ENCODE measurements around the gene RASD1.
"Not testable (repeated sequence)": the region's sequence is repeated elsewhere in the genome, so short reads cannot be mapped to it uniquely, and the experiment has no call there.

The RASD1 gene

DNA sequence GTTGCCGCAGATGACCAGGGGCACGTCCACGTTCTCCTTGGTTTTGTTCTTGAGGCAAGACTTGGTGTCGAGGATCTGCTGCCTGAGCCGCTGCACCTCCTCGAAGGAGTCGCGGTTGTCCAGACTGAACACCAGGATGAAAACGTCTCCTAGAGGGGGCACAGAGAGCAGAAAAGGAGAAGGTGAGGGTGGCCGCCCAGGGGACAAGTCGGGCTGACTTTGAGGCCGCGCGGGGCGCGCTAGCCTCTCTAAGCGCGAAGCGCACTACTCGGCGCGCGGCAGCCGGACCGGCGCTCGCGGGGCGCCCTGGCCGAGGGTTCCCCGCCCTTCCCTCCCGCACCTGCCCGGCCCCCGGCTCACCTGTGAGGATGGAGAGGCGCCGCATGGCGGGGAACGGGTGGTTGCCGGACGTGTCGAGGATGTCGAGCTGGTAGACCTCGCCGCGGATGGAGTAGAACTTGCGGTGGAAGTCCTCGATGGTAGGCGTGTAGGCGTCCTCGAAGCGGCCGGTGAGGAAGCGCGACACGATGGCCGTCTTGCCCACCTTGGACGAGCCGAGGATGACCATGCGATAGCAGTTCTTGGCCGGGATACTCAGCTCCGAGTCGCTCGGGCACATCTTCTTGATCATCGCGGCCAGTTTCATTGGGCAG lies 533 bp downstream of the RASD1 start:
- no peak for DNase-seq

- no peak for DNase-seq
These were observed 1.2 kb downstream of the RASD1 start for GRCh38 chr17:17494870-17495535.

- no peak for DNase-seq
These were observed 1.7 kb downstream of the RASD1 start for GRCh38 chr17:17494499-17494869.

DNA sequence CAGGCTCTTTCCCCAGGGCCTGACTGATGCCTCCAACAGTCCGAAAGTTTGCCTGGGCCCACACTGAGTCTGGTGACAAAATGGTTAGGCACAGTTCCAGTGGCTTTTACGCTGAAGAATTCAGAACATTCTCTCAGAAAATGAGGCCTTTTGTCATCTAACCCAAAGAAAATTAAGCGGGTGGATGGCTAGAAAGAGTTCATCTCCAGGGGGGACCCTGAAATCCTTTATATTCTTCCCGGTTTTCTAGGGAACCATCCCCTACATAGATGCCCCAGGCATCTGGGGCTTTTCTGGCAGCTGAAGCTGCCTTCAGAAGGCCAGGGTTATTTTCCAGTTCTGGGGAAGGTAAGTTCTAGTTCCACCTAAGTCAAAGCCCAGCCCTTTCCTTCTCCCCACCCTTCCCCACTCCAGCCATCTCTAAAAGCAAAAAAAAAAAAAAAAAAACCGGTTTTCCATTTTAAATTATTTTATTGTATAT lies 2.2 kb downstream of the RASD1 start:
- DNase-seq: no peak

DNA sequence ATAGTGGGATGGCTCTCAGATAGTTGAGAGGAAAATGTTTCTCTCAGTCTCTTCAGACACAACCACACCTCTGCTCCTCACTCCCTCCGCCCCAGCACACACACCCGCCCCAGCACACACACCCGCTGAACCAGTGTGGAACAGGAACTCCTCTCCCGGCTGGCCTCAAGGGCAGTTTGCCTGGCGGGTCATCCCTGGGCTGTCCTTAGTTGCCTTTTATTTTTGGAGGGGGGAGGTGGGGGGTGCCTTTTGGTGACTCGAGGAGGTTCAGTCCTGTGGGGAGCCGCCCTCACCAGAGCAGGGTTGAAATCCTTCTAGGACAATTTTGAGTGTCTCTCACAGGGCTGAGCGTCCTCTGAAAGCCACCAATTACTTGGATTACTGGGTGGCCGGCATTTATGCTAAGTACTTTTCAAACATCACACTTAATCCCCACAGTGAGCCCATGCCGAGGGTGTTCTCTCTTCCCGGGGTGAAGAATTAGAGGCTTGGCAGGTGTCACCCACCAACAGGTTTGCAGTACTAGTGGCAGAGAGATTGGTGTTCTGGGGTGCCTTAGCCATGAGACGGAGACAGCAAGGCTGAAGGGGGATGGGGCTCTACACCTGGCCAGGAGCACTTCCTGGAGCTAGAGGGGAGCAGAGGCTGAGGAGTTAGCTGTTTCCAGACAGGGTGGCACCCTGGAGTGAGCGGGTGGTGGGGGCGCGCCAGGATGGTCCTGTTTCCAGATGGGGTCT lies 2.8 kb downstream of the RASD1 start:
- DNase-seq: no peak

- no peak for DNase-seq
These were observed 3.6 kb downstream of the RASD1 start for GRCh38 chr17:17492571-17492970.

DNA sequence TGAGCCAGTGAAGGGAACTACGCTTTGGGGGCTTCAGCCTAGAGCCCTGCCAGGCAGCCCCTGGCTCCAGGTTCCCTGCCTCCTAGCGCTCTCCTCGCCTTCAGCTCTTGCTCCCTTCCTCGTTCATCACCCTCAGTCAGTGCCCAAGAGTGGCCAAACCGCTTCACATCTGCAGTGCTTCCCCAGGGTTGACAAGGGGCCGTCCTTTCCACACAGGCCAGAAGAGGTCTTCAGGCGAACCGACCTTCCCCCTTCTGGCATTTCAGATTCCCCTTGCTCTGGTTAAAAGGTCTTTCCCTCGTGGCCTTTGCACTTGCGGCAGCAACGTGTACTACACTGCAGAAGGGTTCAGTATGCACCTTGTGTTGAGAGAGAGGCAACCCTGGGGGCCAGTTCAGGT lies 4.1 kb downstream of the RASD1 start:
- DNase-seq: no peak

DNA sequence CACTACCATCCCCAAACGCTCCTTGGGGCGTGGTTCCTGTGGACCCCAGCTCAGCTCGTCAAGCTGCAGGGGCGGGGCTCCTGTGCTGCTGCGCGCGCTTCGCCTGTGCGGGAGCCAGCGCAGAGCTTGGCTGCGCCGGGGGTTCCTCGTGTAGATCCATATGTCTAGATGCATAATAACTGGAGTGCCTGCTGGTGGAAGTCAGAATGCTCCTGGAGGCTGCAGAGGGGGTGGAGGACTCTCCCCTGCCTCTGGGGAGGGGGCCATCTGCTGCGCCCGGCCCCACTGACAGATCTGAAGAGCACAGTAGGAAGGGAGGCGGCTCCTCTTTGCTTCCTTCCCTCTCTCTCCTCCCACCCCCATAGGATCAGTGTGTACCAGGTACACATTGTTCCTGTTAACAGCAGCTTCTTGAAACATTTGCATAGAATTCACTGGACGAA lies 4.6 kb downstream of the RASD1 start:
- no peak for DNase-seq

- no peak for DNase-seq
These were observed 5.1 kb downstream of the RASD1 start for GRCh38 chr17:17491031-17491471.

GRCh38 chr17:17487998-17488397 lies 8.2 kb downstream of the RASD1 start:
- DNase-seq: no peak

DNA sequence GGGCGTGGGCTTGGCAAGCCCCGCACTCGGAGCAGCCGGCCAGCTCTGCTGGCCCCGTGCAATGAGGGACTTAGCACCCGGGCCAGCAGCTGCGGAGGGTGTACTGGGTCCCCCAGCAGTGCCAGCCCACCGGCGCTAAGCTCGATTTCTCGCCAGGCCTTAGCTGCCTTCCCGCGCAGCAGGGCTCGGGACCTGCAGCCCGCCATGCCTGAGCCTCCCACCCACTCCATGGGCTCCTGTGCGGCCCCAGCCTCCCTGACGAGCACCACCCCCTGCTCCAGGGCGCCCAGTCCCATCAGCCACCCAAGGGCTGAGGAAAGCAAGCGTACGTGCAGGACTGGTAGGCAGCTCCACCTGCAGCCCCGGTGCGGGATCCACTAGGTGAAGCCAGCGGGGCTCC lies 9.8 kb downstream of the RASD1 start:
- not testable (repeated sequence) for DNase-seq

- no peak for DNase-seq
These were observed 10.8 kb downstream of the RASD1 start for GRCh38 chr17:17485420-17485819.

DNA sequence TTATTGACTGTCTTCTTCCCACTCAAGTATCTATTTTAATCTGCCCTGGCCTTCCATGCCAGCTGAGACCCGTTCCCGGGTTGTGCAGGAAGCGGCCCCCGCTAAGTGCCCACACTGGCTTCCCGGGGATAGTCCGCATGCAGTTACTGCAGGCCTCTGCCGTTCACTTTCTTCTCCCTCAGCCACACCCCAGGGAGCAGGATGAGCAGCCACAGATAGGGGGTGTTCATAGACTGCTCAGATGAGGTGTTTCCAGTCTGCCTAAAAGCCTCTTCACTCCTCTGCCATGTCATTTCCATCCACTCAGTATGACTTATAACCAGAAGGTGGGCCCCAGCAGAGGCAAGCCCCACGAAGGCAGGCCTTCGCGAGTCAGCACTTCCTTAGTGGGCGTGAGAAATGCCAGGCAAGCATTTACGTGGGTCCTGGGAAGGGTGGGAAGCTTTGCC lies 11.7 kb downstream of the RASD1 start:
- no peak for DNase-seq

GRCh38 chr17:17481860-17482259 lies 14.3 kb downstream of the RASD1 start:
- DNase-seq: no peak

DNA sequence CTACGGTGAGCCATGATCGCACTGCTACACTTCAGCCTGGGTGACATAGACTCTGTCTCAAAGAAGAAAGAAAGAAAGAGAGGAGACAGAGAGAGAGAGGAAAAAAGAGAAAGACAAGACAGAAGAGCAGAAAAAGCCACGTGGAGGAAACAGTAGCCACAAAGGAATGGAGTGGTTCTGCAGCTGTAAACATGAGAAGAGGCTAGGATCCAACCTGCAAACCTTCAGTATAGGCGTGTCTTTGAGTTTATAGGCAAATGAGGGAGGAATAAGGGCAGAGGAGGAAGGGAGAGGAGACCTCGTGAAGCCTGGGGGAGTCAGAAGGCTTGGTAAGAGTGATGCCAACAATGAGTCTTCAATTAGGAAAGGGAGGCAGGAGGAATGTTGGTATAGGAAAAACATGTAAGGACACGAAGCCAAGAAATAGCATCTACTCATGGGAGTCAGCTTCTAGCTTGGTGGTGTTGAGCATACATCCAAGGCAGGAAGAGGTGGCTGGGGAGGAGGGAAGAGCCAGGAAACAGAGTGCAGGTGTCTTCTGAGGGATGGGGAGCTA lies 15.5 kb downstream of the RASD1 start:
- no peak for DNase-seq

GRCh38 chr17:17479209-17479608 lies 17.0 kb downstream of the RASD1 start:
- no peak for DNase-seq

GRCh38 chr17:17476865-17477467 lies 19.2 kb downstream of the RASD1 start, which contains the start of gene MED9:
Gene MED9 (plus strand): TSS chr17:17477000. CDS start chr17:17477042, 42 bp downstream.
- peak; percentile 64 to 80 for DNase-seq

GRCh38 chr17:17474341-17474740 lies 21.9 kb downstream of the RASD1 start:
- DNase-seq: no peak

DNA sequence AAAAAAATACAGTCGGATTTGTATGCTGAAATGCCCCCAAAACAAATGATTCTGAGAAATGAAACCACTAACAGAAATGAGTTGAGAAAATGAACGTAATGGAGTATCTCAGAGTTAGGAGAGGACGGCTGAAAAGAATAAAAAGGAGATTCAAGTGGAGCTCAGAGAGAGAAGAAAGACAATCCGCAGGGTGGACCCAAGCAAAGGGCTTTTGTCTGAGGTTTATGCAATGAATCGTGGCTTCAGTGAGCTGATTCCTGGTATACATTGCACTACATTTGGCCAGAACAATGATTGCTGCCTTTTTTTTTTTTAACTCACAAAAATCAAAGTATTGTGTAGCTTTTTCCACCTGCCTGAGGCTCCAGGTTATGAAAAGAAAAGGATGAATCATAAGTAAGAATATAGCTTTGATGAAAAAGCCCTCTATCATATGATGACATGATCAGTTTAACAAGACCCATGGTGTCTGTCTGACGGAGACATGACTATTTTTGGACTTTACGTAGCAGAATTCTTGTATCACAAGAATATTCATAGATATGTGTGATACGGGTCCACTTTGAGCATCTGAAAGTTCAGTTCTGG lies 23.8 kb downstream of the RASD1 start:
- no peak for DNase-seq

DNA sequence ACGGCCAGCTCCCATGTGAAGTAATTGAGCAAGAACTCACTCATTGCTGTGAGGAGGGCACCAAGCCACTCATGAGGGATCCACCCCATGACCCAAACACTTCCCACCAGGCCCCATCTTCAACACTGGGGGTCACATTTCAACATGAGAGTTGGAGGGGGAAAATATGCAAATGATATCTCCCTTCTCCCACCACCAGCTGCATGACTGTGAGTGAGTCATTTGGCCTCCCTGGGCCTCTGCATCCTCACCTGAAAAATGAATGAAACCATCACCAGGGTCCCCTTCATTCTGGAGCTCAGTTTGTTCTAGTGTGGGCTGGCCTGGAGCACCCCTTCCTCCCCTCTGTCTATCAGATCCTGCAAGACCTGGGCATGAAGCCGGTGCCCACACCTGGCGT lies 26.2 kb downstream of the RASD1 start:
- DNase-seq: no peak

- DNase-seq: no peak
These were observed 26.8 kb downstream of the RASD1 start for GRCh38 chr17:17469358-17469757.

DNA sequence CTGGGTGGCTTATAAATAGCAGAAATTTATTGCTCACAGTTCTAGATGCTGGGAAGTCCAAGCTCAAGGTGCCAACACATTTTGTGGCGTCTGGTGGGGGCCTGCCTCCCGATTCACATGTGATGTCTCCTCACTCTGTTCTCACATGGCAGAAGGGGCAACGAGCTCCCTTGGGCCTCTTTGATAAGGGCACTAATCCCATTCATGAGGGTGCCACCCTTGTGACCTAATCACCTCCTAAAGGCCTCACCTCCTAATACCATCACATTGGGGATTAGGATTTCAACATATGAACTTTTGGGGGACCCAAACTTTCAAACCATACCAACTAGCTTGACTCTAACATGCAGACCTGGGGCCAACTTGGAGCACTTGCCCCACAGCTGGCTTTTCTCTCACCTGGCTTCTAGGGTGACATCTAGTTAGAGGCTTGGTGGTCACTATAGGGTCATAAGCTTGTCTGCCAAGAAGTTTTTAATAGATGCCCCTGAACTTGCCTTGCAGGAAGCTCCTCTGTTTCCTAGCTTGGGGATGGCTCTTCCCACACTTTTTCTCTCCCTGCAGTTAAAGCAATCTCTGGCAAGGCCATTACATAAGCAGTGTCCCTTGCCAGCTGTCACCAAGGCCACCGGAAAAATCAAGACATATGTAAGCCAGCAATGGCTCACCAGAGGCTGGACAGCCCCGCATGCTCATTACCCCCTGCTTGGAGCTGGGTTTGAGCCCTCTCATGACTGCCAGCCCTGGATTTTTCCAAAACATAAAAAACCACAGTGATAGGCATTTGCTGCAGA lies 27.8 kb downstream of the RASD1 start:
- no peak for DNase-seq

All from NCI-H187 (cell line).